PC-3 (cell line): ENCODE measurements around the gene TAF10. TPM values are rescaled to one million over a fixed set of nuclear protein-coding genes. Genes with fewer than 3 reads are reported as not detected.

Source experiments
- ATAC-seq: fragments of 200-7000 bp; cut with Tn5 transposase; 2 replicates; pipeline ENCODE4 v1.9.1; 2020; ENCODE audit warnings: mild to moderate bottlenecking, moderate library complexity
- BruUV-seq: library from RNA; stranded (reverse); fragments of 400-500 nt; replicated peaks from 2 replicates; lab custom pipeline; 2021; lab: Mats Ljungman, UMichigan
- CTCF ChIA-PET: fragments of 300-600 bp; sonication (Branson Sonifier 250); formaldehyde crosslinking; loops from one replicate; lab custom pipeline; 2022; ENCODE audit warnings: antibody characterized with exemption; lab: Charles Lee
- POLR2A ChIA-PET: fragments of 300-600 bp; sonication (Branson Sonifier 250); formaldehyde crosslinking; loops from one replicate; lab custom pipeline; 2022; ENCODE audit warnings: antibody characterized with exemption; ENCODE audit not compliant: unreplicated experiment; lab: Charles Lee
- DNase-seq: peaks from one replicate; pipeline ENCODE4 v3.0.0-alpha.2; 2015
- H2AFZ ChIP-seq: fragments of 300-600 bp; sonication (generic); 2 replicates; pipeline ENCODE4 v1.6.0; 2016; ENCODE audit warnings: antibody characterized with exemption, low read length
- H3F3A ChIP-seq: fragments of 300-600 bp; sonication (generic); one replicate; pipeline ENCODE4 v1.6.0; 2017; ENCODE audit warnings: antibody characterized with exemption, low read length, control low read depth, mild to moderate bottlenecking; ENCODE audit not compliant: unreplicated experiment
- H3K27ac ChIP-seq: fragments of 300-600 bp; sonication (generic); 2 replicates; pipeline ENCODE4 v1.5.1; 2016; ENCODE audit warnings: mild to moderate bottlenecking, low read length
- H3K27me3 ChIP-seq: fragments of 300-600 bp; sonication (generic); 2 replicates; pipeline ENCODE4 v1.6.1; 2016; ENCODE audit warnings: low read length, mixed read lengths
- H3K36me3 ChIP-seq: fragments of 300-600 bp; sonication (generic); 2 replicates; pipeline ENCODE4 v1.6.1; 2016; ENCODE audit warnings: low read depth, mixed run types, low read length, mixed read lengths
- H3K4me1 ChIP-seq: fragments of 300-600 bp; sonication (generic); 2 replicates; pipeline ENCODE4 v1.5.1; 2016; ENCODE audit warnings: low read length; ENCODE audit not compliant: insufficient read depth
- H3K4me2 ChIP-seq: fragments of 300-600 bp; sonication (generic); 2 replicates; pipeline ENCODE4 v1.6.0; 2016; ENCODE audit warnings: low read length
- H3K4me3 ChIP-seq: fragments of 300-600 bp; sonication (generic); 2 replicates; pipeline ENCODE4 v1.5.1; 2016; ENCODE audit warnings: mild to moderate bottlenecking, low read length, mixed read lengths
- H3K79me2 ChIP-seq: fragments of 300-600 bp; sonication (generic); 2 replicates; pipeline ENCODE4 v1.6.1; 2017; ENCODE audit warnings: low read length, mixed read lengths
- H3K9ac ChIP-seq: fragments of 300-600 bp; sonication (generic); 2 replicates; pipeline ENCODE4 v1.6.0; 2016; ENCODE audit warnings: mild to moderate bottlenecking, low read length
- H3K9me2 ChIP-seq: fragments of 300-600 bp; sonication (generic); replicated peaks from 2 replicates; pipeline ENCODE4 v1.6.1; 2016; ENCODE audit warnings: mixed run types, low read length, mixed read lengths
- H3K9me3 ChIP-seq: fragments of 300-600 bp; sonication (generic); 2 replicates; pipeline ENCODE4 v1.6.1; 2016; ENCODE audit warnings: low read length, mixed read lengths
- H4K20me1 ChIP-seq: fragments of 300-600 bp; sonication (generic); 2 replicates; pipeline ENCODE4 v1.6.1; 2016; ENCODE audit warnings: low read length, mixed read lengths
- EZH2 ChIP-seq: fragments of 300-600 bp; sonication (generic); IDR thresholded peaks from one replicate; pipeline ENCODE4 v1.6.1; 2017; ENCODE audit warnings: antibody characterized with exemption, mild to moderate bottlenecking, low read length; ENCODE audit not compliant: unreplicated experiment
- EZH2phosphoT487 ChIP-seq: fragments of 300-600 bp; sonication (generic); IDR thresholded peaks from 2 replicates; pipeline ENCODE4 v1.6.1; 2018; ENCODE audit warnings: mild to moderate bottlenecking, antibody characterized with exemption, low read length, borderline replicate concordance
- intact Hi-C: fragments of 100-400 bp; cut with micrococcal nuclease; formaldehyde crosslinking; loops from 2 replicates; pipeline ENCODE4 v1.9.0; 2023
- total RNA-seq: library from RNA; depleted of rRNA; stranded (reverse); fragments of >200 nt; gene quantifications from 2 replicates; pipeline ENCODE4 v1.2.3, GENCODE V29; 2014
- TF ChIP-seq, protein P1 (sequence below): fragments of 300-600 bp; sonication (generic); conservative IDR thresholded peaks from 2 replicates; pipeline ENCODE4 v1.5.1; 2017; ENCODE audit warnings: antibody characterized with exemption, low read depth, mild to moderate bottlenecking, low read length

TAF10 gene
- total RNA-seq, 1 experiment from 2014 or later, result 102 TPM

DNA sequence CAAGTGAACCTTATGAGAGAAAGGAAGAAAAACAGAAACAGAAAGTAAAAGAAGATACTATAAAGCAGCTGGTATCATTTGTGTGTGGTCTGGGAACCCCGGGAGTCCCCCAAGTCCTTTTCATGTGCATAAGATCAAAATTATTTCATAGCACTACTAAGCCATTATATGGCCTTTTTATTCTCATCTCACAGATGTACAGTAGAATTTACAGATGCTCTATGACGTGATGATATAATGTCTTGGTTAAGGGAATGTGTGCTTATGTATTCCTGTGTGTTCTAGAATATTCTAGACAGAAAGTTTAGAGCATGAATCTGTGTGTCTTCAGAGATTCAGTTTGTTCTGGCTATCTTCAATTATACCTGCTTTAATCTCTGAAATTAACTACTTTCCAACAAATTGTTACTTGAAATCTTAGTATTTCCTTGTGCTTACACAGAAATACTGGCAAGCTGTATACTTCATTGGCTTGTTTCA is 15.8 kb upstream of the TAF10 start:
- Histone ChIP-seq H4K20me1 (no peaks in the 10 kb centered on the region), H3K4me2 (no peak overlapping the region), H3K27me3 (no peaks in the 10 kb centered on the region), H3K4me1 (no peaks in the 10 kb centered on the region), H3K36me3 (no peaks in the 10 kb centered on the region), H2AFZ (no peak overlapping the region), H3K9me2 (no peaks in the 10 kb centered on the region), H3K4me3 (no peak overlapping the region), H3K9ac (no peak overlapping the region), H3F3A (no peaks in the 10 kb centered on the region), H3K9me3 (no peaks in the 10 kb centered on the region), H3K79me2 (no peaks in the 10 kb centered on the region), H3K27ac (no peak overlapping the region)
- ChIA-PET CTCF (no interaction called here), POLR2A (interaction anchor here (0.8 kb wide), 1 partner anchor 8 kb away, joined by 7 read pairs; the partner anchor contains the start of gene TPP1)
- DNase-seq (no peak), ATAC-seq (no peak)
- TF ChIP-seq EZH2phosphoT487, result no peak
- TF ChIP-seq, protein P1, sequence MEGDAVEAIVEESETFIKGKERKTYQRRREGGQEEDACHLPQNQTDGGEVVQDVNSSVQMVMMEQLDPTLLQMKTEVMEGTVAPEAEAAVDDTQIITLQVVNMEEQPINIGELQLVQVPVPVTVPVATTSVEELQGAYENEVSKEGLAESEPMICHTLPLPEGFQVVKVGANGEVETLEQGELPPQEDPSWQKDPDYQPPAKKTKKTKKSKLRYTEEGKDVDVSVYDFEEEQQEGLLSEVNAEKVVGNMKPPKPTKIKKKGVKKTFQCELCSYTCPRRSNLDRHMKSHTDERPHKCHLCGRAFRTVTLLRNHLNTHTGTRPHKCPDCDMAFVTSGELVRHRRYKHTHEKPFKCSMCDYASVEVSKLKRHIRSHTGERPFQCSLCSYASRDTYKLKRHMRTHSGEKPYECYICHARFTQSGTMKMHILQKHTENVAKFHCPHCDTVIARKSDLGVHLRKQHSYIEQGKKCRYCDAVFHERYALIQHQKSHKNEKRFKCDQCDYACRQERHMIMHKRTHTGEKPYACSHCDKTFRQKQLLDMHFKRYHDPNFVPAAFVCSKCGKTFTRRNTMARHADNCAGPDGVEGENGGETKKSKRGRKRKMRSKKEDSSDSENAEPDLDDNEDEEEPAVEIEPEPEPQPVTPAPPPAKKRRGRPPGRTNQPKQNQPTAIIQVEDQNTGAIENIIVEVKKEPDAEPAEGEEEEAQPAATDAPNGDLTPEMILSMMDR, result no peak
- TF ChIP-seq EZH2, result no peak
- intact Hi-C loops, result no loop called here
- BruUV-seq, result no TSS peak

DNA sequence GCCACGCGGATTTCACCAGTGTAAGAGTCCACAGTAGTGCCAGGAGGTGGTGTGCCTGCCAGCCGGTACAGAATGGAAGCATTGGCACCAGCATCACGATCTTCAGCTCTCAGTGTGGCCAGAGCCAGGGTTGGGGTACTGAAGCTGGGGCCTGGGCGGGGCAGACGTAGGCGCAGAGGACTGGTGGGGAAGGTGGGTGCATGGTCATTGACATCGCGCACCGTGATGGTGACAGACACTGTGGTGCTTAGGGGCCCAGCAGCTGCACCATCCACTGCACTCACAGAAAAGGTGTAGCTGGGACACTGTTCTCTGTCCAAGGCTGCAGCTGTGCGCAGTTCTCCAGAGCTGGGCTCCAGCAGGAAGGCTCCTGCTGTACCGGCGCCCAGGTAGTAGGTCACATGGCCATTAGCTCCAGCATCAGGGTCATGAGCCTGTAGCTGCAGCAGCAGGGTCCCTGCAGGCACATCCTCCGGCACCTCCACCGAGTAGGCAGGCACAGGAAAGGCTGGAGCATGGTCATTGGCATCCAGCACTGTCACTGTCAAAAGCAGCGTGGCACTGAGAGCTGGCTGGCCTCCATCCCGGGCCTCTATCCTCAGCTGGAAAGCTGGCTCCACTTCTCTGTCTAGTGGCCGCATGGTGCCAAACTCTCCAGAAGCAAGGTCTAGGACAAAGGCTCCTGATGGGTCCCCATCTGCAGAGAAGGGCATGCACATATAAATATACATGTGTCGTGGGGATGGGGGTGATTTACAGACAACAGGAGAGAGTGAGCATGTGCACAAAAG is 15.2 kb upstream of the TAF10 start:
- ATAC-seq (no peak), DNase-seq (no peak)
- intact Hi-C loops, result no loop called here
- Histone ChIP-seq H2AFZ (no peak overlapping the region), H3K4me2 (no peak overlapping the region), H3K27ac (no peak overlapping the region), H3K4me3 (no peak overlapping the region), H3K9ac (no peak overlapping the region), H3K9me2 (no peaks in the 10 kb centered on the region), H4K20me1 (no peaks in the 10 kb centered on the region), H3K4me1 (no peaks in the 10 kb centered on the region), H3K27me3 (no peaks in the 10 kb centered on the region), H3F3A (no peaks in the 10 kb centered on the region), H3K9me3 (no peaks in the 10 kb centered on the region), H3K36me3 (no peaks in the 10 kb centered on the region), H3K79me2 (no peaks in the 10 kb centered on the region)
- TF ChIP-seq, protein P1, result no peak
- no peak for TF ChIP-seq EZH2
- TF ChIP-seq EZH2phosphoT487, result no peak
- ChIA-PET CTCF (no interaction called here), POLR2A (no interaction called here)
- BruUV-seq, result no TSS peak

DNA sequence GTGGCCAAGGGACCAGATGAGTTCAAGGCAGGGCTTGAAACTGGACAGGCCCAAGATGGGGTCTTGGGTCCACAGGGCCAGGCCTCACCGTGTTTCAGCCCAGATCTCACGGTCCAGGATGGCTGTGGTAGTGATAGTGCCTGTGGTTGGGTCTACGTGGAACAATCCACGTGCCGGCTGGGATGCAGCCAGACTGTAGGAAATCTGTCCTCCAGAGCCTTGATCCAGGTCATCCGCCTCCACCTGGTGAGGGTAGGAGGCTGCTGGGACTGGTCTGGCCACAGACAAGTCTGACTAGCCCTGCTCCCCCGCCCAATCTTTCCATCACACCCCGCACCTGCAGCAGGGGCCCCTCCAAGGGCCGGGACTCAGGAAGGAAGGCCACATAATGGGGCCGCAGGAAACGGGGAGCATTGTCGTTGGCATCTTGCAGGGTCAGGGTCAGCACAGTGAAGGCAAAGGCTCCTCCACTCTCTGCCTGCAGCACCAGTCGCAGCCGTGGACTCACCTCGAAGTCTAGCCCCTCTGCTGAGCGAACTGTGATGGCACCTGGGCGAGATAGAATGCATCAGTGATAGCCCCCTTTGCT is 13.9 kb upstream of the TAF10 start:
- POLR2A ChIA-PET, result no interaction called here

More for the DNA sequence above, 13.9 kb upstream of the TAF10 start:
- H3K4me1 ChIP-seq, result no peaks in the 10 kb centered on the region
- H3F3A ChIP-seq, result no peaks in the 10 kb centered on the region
- H3K4me2 ChIP-seq, result no peak overlapping the region
- no peaks in the 10 kb centered on the region for H3K79me2 ChIP-seq
- no peaks in the 10 kb centered on the region for H4K20me1 ChIP-seq
- no peaks in the 10 kb centered on the region for H3K27me3 ChIP-seq
- no peak overlapping the region for H3K9ac ChIP-seq
- CTCF ChIA-PET, result no interaction called here
- H3K36me3 ChIP-seq, result no peaks in the 10 kb centered on the region
- H3K9me2 ChIP-seq, result no peaks in the 10 kb centered on the region
- H3K27ac ChIP-seq, result no peak overlapping the region
- no TSS peak for BruUV-seq
- intact Hi-C loops, result no loop called here
- no peak for ATAC-seq
- TF ChIP-seq, protein P1, result no peak
- TF ChIP-seq EZH2, result no peak
- no peak for TF ChIP-seq EZH2phosphoT487
- no peak for DNase-seq
- no peak overlapping the region for H3K4me3 ChIP-seq
- H3K9me3 ChIP-seq, result no peaks in the 10 kb centered on the region
- no peak overlapping the region for H2AFZ ChIP-seq
